H1 (cell line): ENCODE data around the gene RPL41. TPM values are rescaled to one million over a fixed set of nuclear protein-coding genes. Genes with fewer than 3 reads are reported as not detected.

Source experiments
- CTCF ChIA-PET: fragments of 300-600 bp; sonication (Branson Sonifier 250); formaldehyde crosslinking; loops from one replicate; lab custom pipeline; 2021; ENCODE audit not compliant: partially characterized antibody; lab: Charles Lee
- POLR2A ChIA-PET: fragments of 300-600 bp; sonication (Branson Sonifier 250); formaldehyde crosslinking; loops from one replicate; lab custom pipeline; 2021; ENCODE audit warnings: inconsistent platforms; ENCODE audit not compliant: partially characterized antibody; lab: Charles Lee
- DNase-seq, 2 experiments: peaks; one replicate each; pipeline versions ENCODE4 v3.0.0 to v3.0.0-alpha.2; 2010 to 2022; ENCODE audit warnings: low spot score in 2 of 2, low read depth in 1 of 2, mixed read lengths in 1 of 2
- FAIRE-seq: peaks from 2 replicates; lab custom pipeline; 2011; peaks lifted over from hg19 to GRCh38; lab: Jason Lieb, UNC
- H2AFZ ChIP-seq: 2 replicates; pipeline ENCODE4 v1.8.1; 2012; ENCODE audit warnings: low read length, inconsistent platforms
- H2AK5ac ChIP-seq: 2 replicates; pipeline ENCODE4 v1.6.1; 2013; ENCODE audit warnings: low read depth, low read length
- H2BK120ac ChIP-seq: replicated peaks from 2 replicates; pipeline ENCODE3; 2013; ENCODE audit warnings: low read depth, low read length, inconsistent platforms
- H2BK12ac ChIP-seq: 2 replicates; pipeline ENCODE4 v1.6.1; 2013; ENCODE audit warnings: low read depth, low read length
- H2BK15ac ChIP-seq: 2 replicates; pipeline ENCODE4 v1.6.1; 2013; ENCODE audit warnings: low read length
- H2BK20ac ChIP-seq: 2 replicates; pipeline ENCODE4 v1.6.1; 2013; ENCODE audit warnings: low read length
- H2BK5ac ChIP-seq: 2 replicates; pipeline ENCODE4 v1.6.1; 2013; ENCODE audit warnings: low read depth, low read length
- H3K14ac ChIP-seq: 2 replicates; pipeline ENCODE4 v1.6.1; 2013; ENCODE audit warnings: inconsistent platforms; ENCODE audit not compliant: insufficient read length
- H3K18ac ChIP-seq: 2 replicates; pipeline ENCODE4 v1.6.1; 2013; ENCODE audit warnings: low read length; ENCODE audit errors: extremely low read depth
- H3K23ac ChIP-seq: 2 replicates; pipeline ENCODE4 v1.6.1; 2013; ENCODE audit warnings: inconsistent platforms; ENCODE audit not compliant: insufficient read length
- H3K23me2 ChIP-seq: 2 replicates; pipeline ENCODE4 v1.6.1; 2013; ENCODE audit warnings: low read depth, low read length
- H3K27ac ChIP-seq: 2 replicates; pipeline ENCODE4 v1.6.1; 2011; ENCODE audit warnings: low read depth, low read length, inconsistent platforms
- H3K27me3 ChIP-seq, 4 experiments: replicated peaks in 1 of 4; 1 replicate in 1 of 4; 2 replicates in 3 of 4; pipeline versions ENCODE4 v1.6.1 to v1.8.1; 2011 to 2013; ENCODE audit warnings: low read length in 3 of 4, mild to moderate bottlenecking in 3 of 4, inconsistent platforms in 2 of 4, mixed read lengths in 2 of 4, moderate library complexity in 1 of 4; ENCODE audit not compliant: control insufficient read depth in 3 of 4, insufficient read depth in 3 of 4; ENCODE audit errors: extremely low read depth in 1 of 4
- H3K36me3 ChIP-seq, 4 experiments: 2 replicates each; pipeline versions ENCODE4 v1.6.1 to v1.8.1; 2011 to 2013; ENCODE audit warnings: mild to moderate bottlenecking in 4 of 4, low read length in 3 of 4, moderate library complexity in 2 of 4, control low read depth in 1 of 4, inconsistent platforms in 1 of 4; ENCODE audit not compliant: insufficient read depth in 4 of 4, control insufficient read depth in 2 of 4
- H3K4ac ChIP-seq: replicated peaks from 2 replicates; pipeline ENCODE3; 2013; ENCODE audit warnings: low read length, low read depth, mixed read lengths, inconsistent platforms; ENCODE audit not compliant: insufficient read length
- H3K4me1 ChIP-seq, 4 experiments: replicated peaks in 1 of 4; 1 replicate in 1 of 4; 2 replicates in 3 of 4; pipeline versions ENCODE4 v1.6.1 to v1.8.1; 2011 to 2013; ENCODE audit warnings: low read length in 3 of 4, inconsistent platforms in 2 of 4, mixed read lengths in 1 of 4; ENCODE audit not compliant: insufficient read depth in 4 of 4, control insufficient read depth in 3 of 4
- H3K4me2 ChIP-seq, 2 experiments: 2 replicates each; pipeline versions ENCODE4 v1.6.1 to v1.8.1; 2011 to 2013; ENCODE audit warnings: low read depth in 2 of 2, low read length in 2 of 2, control low read depth in 1 of 2, inconsistent platforms in 1 of 2, mild to moderate bottlenecking in 1 of 2; ENCODE audit not compliant: insufficient read depth in 1 of 2
- H3K4me3 ChIP-seq, 4 experiments: fragments of 200-600, 300-600 bp in 1 of 4; sonication (generic), shearing (Covaris generic), sonication (Bioruptor Twin) in 1 of 4; 2 replicates each; pipeline versions ENCODE4 v1.5.1 to v1.8.1; 2011 to 2016; ENCODE audit warnings: low read length in 4 of 4, low read depth in 3 of 4, control low read depth in 2 of 4, inconsistent platforms in 2 of 4, mild to moderate bottlenecking in 2 of 4, mixed read lengths in 1 of 4, moderate library complexity in 1 of 4; ENCODE audit not compliant: insufficient read depth in 2 of 4; ENCODE audit errors: extremely low read depth in 1 of 4
- H3K56ac ChIP-seq: replicated peaks from 2 replicates; pipeline ENCODE3; 2013; ENCODE audit warnings: low read depth, mild to moderate bottlenecking, mixed read lengths, low read length, inconsistent platforms; ENCODE audit not compliant: insufficient read length
- H3K79me1 ChIP-seq: 2 replicates; pipeline ENCODE4 v1.6.1; 2013; ENCODE audit warnings: low read depth, low read length, control low read depth
- H3K79me2 ChIP-seq, 2 experiments: 2 replicates each; pipeline versions ENCODE4 v1.6.1 to v1.8.1; 2012 to 2013; ENCODE audit warnings: low read length in 2 of 2, mild to moderate bottlenecking in 2 of 2, inconsistent platforms in 1 of 2; ENCODE audit not compliant: insufficient read depth in 2 of 2, control insufficient read depth in 1 of 2
- H3K9ac ChIP-seq, 4 experiments: replicated peaks in 1 of 4; 1 replicate in 1 of 4; 2 replicates in 3 of 4; pipeline versions ENCODE4 v1.6.1 to v1.8.1; 2011 to 2013; ENCODE audit warnings: low read depth in 3 of 4, low read length in 3 of 4, control low read depth in 2 of 4, mild to moderate bottlenecking in 2 of 4, moderate library complexity in 2 of 4, inconsistent platforms in 1 of 4; ENCODE audit errors: extremely low read depth in 1 of 4
- H3K9me3 ChIP-seq, 2 experiments: 2 replicates each; pipeline versions ENCODE4 v1.6.1 to v1.8.1; 2012 to 2013; ENCODE audit warnings: mild to moderate bottlenecking in 2 of 2, moderate library complexity in 2 of 2, control low read depth in 1 of 2, inconsistent platforms in 1 of 2, low read depth in 1 of 2, low read length in 1 of 2, mixed read lengths in 1 of 2; ENCODE audit not compliant: insufficient read depth in 2 of 2
- H4K20me1 ChIP-seq, 2 experiments: replicated peaks in 1 of 2; 2 replicates each; pipeline versions ENCODE3 to v1.8.1; 2011 to 2013; ENCODE audit warnings: inconsistent platforms in 2 of 2, low read length in 2 of 2, mild to moderate bottlenecking in 1 of 2; ENCODE audit not compliant: insufficient read depth in 2 of 2, control insufficient read depth in 1 of 2
- H4K5ac ChIP-seq: 2 replicates; pipeline ENCODE4 v1.6.1; 2013; ENCODE audit warnings: low read length, low read depth, mixed read lengths, inconsistent platforms; ENCODE audit not compliant: insufficient read length
- H4K8ac ChIP-seq: 2 replicates; pipeline ENCODE4 v1.8.0; 2013; ENCODE audit warnings: mild to moderate bottlenecking, moderate library complexity, low read length, inconsistent platforms; ENCODE audit not compliant: insufficient read depth; ENCODE audit errors: extremely low read depth
- H4K91ac ChIP-seq: replicated peaks from 2 replicates; pipeline ENCODE3; 2013; ENCODE audit warnings: low read length, mixed read lengths, inconsistent platforms; ENCODE audit not compliant: insufficient read length
- CBX5 ChIP-seq: fragments of 300-800, 300-1000 bp; sonication (generic); IDR thresholded peaks from 2 replicates; pipeline ENCODE4 v1.7.1; 2016; ENCODE audit warnings: antibody characterized with exemption, low read length, low read depth
- CBX8 ChIP-seq: fragments of 300-800, 300-1000 bp; sonication (generic); IDR thresholded peaks from 2 replicates; pipeline ENCODE4 v1.7.1; 2016; ENCODE audit warnings: low read depth, low read length, borderline replicate concordance
- PHF8 ChIP-seq: fragments of 200-600 bp; sonication (generic); conservative IDR thresholded peaks from 2 replicates; pipeline ENCODE4 v1.7.1; 2012; ENCODE audit warnings: low read depth, mild to moderate bottlenecking, inconsistent platforms, low read length, moderate library complexity
- SP1 ChIP-seq: IDR thresholded peaks from 2 replicates; pipeline ENCODE4 v1.6.1; 2011; ENCODE audit warnings: low read depth, low read length
- TCF12 ChIP-seq: IDR thresholded peaks from 2 replicates; pipeline ENCODE4 v1.6.1; 2011; ENCODE audit warnings: low read depth, mild to moderate bottlenecking, low read length
- WGBS, 2 experiments: shearing (Covaris generic) in 1 of 2; methylation state at CpG; one replicate each; pipeline versions ENCODE4 v1.1.6 to v1.1.7; 2013 to 2015; ENCODE audit warnings: low lambda C conversion rate in 2 of 2, mixed read lengths in 2 of 2, inconsistent platforms in 1 of 2, low coverage in 1 of 2, missing lambda C conversion rate in 1 of 2; ENCODE audit not compliant: insufficient replicate concordance in 2 of 2, insufficient coverage in 1 of 2, insufficient read length in 1 of 2; ENCODE audit errors: extremely low coverage in 1 of 2, missing lambda C conversion rate in 1 of 2; 5-methylcytosine and 5-hydroxymethylcytosine counted together
- polyA plus RNA-seq, 7 experiments: library from polyadenylated mRNA; depleted of rRNA in 3 of 7; stranded (reverse) in 5 of 7; unstranded in 2 of 7; fragments of >200 nt in 5 of 7; fragments of 200-250 nt in 2 of 7; gene quantifications; 1 replicate in 5 of 7; 2 replicates in 1 of 7; 4 replicates in 1 of 7; pipeline versions ENCODE4 v1.2.1 to v1.2.3, GENCODE V29; 2011 to 2013; ENCODE audit warnings: missing spikeins in 2 of 7, mixed read lengths in 2 of 7
- total RNA-seq: library from RNA; stranded (reverse); fragmentation: NEBNext Ultra II Directional; extraction: Animal tissue kit (Norgen Biotek cat#: 25700); gene quantifications from 2 replicates; pipeline ENCODE4 v1.2.1, GENCODE V29; 2021

The RPL41 gene
- total and polyA plus RNA-seq, 2 of the 8 experiments (the other 6 are each of a cell fraction or from before 2014, with no cell fraction given), result 4,440 to 16,488 TPM

DNA sequence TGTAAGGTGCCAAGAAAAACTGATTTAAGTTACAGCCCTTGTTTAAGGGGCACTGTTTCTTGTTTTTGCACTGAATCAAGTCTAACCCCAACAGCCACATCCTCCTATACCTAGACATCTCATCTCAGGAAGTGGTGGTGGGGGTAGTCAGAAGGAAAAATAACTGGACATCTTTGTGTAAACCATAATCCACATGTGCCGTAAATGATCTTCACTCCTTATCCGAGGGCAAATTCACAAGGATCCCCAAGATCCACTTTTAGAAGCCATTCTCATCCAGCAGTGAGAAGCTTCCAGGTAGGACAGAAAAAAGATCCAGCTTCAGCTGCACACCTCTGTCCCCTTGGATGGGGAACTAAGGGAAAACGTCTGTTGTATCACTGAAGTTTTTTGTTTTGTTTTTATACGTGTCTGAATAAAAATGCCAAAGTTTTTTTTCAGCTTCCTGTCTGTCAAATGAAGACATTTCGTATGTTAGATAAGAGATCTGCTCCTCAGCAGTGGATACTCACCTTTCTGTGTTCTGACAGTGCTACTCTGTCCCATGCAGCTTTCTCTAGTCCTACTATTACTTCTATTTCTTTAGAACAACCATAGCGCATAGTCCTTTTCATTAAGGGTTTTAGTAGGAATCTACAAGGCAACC, 13.2 kb upstream of the RPL41 start:
- Histone ChIP-seq H3K27ac (no peak overlapping the region), H3K27me3 (no peaks in the 10 kb centered on the region), H3K79me1 (0 out of 2 replicates have a peak, but pooled peaks cover 2% of the 10 kb centered on the region), H2BK12ac (no peak overlapping the region), H2AK5ac (no peak overlapping the region), H2BK120ac (no peak overlapping the region), H4K91ac (no peak overlapping the region), H3K14ac (no peak overlapping the region), H3K18ac (no peak overlapping the region), H3K4me2 (peak overlapping the region; percentile 75 to 99), H3K4me3 (peak overlapping the region in 3 of 4 experiments; percentile 50 to 95 (median 57); a peak in 6 of 8 replicates), H2BK15ac (no peak overlapping the region), H4K20me1 (peaks cover 4 to 5% of the 10 kb centered on the region in 2 experiments), H3K9ac (no peak overlapping the region), H4K5ac (no peak overlapping the region), H3K56ac (no peak overlapping the region), H2AFZ (no peak overlapping the region), H3K79me2 (peaks cover 21 to 31% of the 10 kb centered on the region in 2 experiments), H3K9me3 (no peaks in the 10 kb centered on the region), H3K23ac (no peak overlapping the region), H3K4ac (no peak overlapping the region), H3K36me3 (peaks cover 24 to 58% (median 45%) of the 10 kb centered on the region in 4 experiments), H3K23me2 (peaks cover 8% of the 10 kb centered on the region), H4K8ac (no peak overlapping the region), H2BK20ac (no peak overlapping the region), H3K4me1 (peaks cover 0 to 9% (median 3%) of the 10 kb centered on the region in 4 experiments; a peak in 5 of 7 replicates), H2BK5ac (no peak overlapping the region)
- FAIRE-seq, result no peak
- TF ChIP-seq PHF8, result no peak
- TF ChIP-seq TCF12, result no peak
- TF ChIP-seq CBX5, result no peak
- TF ChIP-seq SP1, result no peak
- no peak for TF ChIP-seq CBX8
- POLR2A ChIA-PET, result interaction anchor here (0.7 to 11.1 kb wide), 18 partner anchors 8 to 119 kb away, joined by 3 to 267 read pairs (median 16); partner anchors contain the start of genes ERBB3, ESYT1, MYL6 and RNF41
- CTCF ChIA-PET, result interaction anchor here (1.1 to 7.2 kb wide), 7 partner anchors 8 to 86 kb away, joined by 3 to 34 read pairs (median 9); partner anchors contain the start of genes ERBB3, SMARCC2 and ZC3H10
- 90% methylated on average over 6 of the region's 6 CpGs; no CpG with 5 or more reads in 1 of the 2 experiments for WGBS, 2 experiments
- no peak for DNase-seq
